ENCODE measurements around the gene FBXW8. TPM values are rescaled to one million over a fixed set of nuclear protein-coding genes. Genes with fewer than 3 reads are reported as not detected.

The FBXW8 gene
- total RNA-seq, 6 experiments from 2014 or later, result 4.5 to 9.6 (median 6.3) TPM

DNA sequence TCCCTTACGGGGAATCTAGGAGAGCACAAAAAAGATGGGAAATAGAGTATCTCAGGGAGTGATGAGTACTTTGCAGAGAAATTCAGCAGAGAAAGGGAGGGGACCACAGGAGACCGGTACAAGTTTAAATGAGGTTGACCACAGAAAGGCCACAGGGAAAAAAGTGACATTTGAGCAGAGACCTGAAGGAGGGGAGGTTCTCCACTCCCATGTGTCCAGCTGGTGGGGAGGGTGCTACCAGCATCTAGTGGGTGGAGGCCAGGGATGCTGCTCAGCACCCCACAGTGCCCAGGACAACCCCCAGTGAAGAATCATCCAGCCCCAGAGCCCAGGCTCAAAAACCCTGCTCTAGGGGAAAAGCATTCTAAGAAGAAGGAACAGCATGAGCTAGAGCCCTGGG, 153.8 kb downstream of the FBXW8 start:
- Histone ChIP-seq H3K27me3 (no peaks in the 10 kb centered on the region), H3K36me3 (no peaks in the 10 kb centered on the region), H3K9me3 (no peaks in the 10 kb centered on the region), H3K4me1 (no peaks in the 10 kb centered on the region), H3K4me3 (no peak overlapping the region), H3K27ac (no peak overlapping the region)
- intact Hi-C loops (cut with DNase I), result no loop called here
- ATAC-seq (no peak), DNase-seq (no peak)
- 79% methylated on average over 2 of the region's 2 CpGs for WGBS (ENCODE audit: insufficient coverage, low coverage, low lambda C conversion rate, missing lambda C conversion rate)
- TF ChIP-seq, protein P1, sequence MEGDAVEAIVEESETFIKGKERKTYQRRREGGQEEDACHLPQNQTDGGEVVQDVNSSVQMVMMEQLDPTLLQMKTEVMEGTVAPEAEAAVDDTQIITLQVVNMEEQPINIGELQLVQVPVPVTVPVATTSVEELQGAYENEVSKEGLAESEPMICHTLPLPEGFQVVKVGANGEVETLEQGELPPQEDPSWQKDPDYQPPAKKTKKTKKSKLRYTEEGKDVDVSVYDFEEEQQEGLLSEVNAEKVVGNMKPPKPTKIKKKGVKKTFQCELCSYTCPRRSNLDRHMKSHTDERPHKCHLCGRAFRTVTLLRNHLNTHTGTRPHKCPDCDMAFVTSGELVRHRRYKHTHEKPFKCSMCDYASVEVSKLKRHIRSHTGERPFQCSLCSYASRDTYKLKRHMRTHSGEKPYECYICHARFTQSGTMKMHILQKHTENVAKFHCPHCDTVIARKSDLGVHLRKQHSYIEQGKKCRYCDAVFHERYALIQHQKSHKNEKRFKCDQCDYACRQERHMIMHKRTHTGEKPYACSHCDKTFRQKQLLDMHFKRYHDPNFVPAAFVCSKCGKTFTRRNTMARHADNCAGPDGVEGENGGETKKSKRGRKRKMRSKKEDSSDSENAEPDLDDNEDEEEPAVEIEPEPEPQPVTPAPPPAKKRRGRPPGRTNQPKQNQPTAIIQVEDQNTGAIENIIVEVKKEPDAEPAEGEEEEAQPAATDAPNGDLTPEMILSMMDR (IDR thresholded peaks at IDR 0.05), result no peak
- no peak for TF ChIP-seq POLR2A (IDR thresholded peaks at IDR 0.05)

DNA sequence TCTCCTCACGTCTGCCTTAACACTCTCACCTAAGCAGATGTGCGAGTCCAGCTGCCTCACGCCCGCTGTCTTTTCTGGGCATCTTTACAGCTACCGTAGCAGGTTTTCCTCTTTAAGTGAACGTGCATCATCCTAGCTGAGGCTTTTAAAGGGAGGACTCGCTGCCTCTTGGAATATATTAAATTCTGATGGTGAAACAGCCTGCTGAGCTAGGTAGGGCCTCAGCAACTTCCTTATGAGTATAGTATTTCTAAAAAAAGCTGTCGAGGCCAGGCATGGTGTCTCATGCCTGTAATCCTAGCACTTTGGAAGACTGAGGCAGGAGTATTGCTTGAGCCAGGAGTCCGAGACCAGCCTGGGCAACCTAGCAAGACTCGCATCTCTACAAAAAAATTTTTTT, 156.3 kb downstream of the FBXW8 start:
- H3K4me1 ChIP-seq, result no peaks in the 10 kb centered on the region
- ATAC-seq, result no peak
- intact Hi-C loops (cut with DNase I), result no loop called here
- H3K27me3 ChIP-seq, result no peaks in the 10 kb centered on the region
- no peaks in the 10 kb centered on the region for H3K36me3 ChIP-seq
- 71% methylated on average over 10 of the region's 10 CpGs for WGBS (ENCODE audit: insufficient coverage, low coverage, low lambda C conversion rate, missing lambda C conversion rate)
- no peak overlapping the region for H3K27ac ChIP-seq
- no peak overlapping the region for H3K4me3 ChIP-seq
- no peaks in the 10 kb centered on the region for H3K9me3 ChIP-seq
- TF ChIP-seq, protein P1 (IDR thresholded peaks at IDR 0.05), result no peak
- no peak for TF ChIP-seq POLR2A (IDR thresholded peaks at IDR 0.05)
- DNase-seq, result peak in 1 of 3 donors; percentile 15

- H3K36me3 ChIP-seq, result no peaks in the 10 kb centered on the region
- H3K27ac ChIP-seq, result no peak overlapping the region
- H3K4me1 ChIP-seq, result no peaks in the 10 kb centered on the region
- H3K4me3 ChIP-seq, result no peak overlapping the region
- TF ChIP-seq POLR2A (IDR thresholded peaks at IDR 0.05), result no peak
- TF ChIP-seq, protein P1 (IDR thresholded peaks at IDR 0.05), result no peak
- ATAC-seq (no peak), DNase-seq (no peak)
- 69% methylated on average over 3 of the region's 3 CpGs for WGBS (ENCODE audit: insufficient coverage, low coverage, low lambda C conversion rate, missing lambda C conversion rate)
- H3K27me3 ChIP-seq, result no peaks in the 10 kb centered on the region
- intact Hi-C loops (cut with DNase I), result no loop called here
- no peaks in the 10 kb centered on the region for H3K9me3 ChIP-seq
Observed at GRCh38 chr12:117067638-117068037, 156.9 kb downstream of the FBXW8 start.

- Histone ChIP-seq H3K9me3 (no peaks in the 10 kb centered on the region), H3K36me3 (no peaks in the 10 kb centered on the region), H3K27me3 (no peaks in the 10 kb centered on the region), H3K4me1 (no peaks in the 10 kb centered on the region), H3K27ac (no peak overlapping the region), H3K4me3 (no peak overlapping the region)
- ATAC-seq, result no peak
- peak in 1 of 3 donors; percentile 15 for DNase-seq
- TF ChIP-seq, protein P1 (IDR thresholded peaks at IDR 0.05), result no peak
- no peak for TF ChIP-seq POLR2A (IDR thresholded peaks at IDR 0.05)
- WGBS (ENCODE audit: insufficient coverage, low coverage, low lambda C conversion rate, missing lambda C conversion rate), result 58% methylated on average over 8 of the region's 8 CpGs
- intact Hi-C loops (cut with DNase I), result no loop called here
Observed at GRCh38 chr12:117068492-117068891, 157.7 kb downstream of the FBXW8 start.
